Cardiac muscle cell (in vitro differentiated cells and primary cell): ENCODE results near the gene CRYGS. TPM values are rescaled to one million over a fixed set of nuclear protein-coding genes. Genes with fewer than 3 reads are reported as not detected.
"Not testable (repeated sequence)": the region's sequence is repeated elsewhere in the genome, so short reads cannot be mapped to it uniquely, and the experiment has no call there.

Experiments
- DNase-seq, 2 donors: peaks; one replicate each; pipeline versions ENCODE4 v3.0.0 to v3.0.0-alpha.2; 2010 to 2017; ENCODE audit warnings: low read depth in 1 of 2, low spot score in 1 of 2
- H3K27ac ChIP-seq: fragments of 200-600 bp; sonication (generic); 2 replicates; pipeline ENCODE4 v1.5.1; 2016
- H3K27me3 ChIP-seq: fragments of 200-600 bp; sonication (generic); 2 replicates; pipeline ENCODE4 v1.6.0; 2016; ENCODE audit warnings: control low read depth
- H3K36me3 ChIP-seq: fragments of 200-600 bp; sonication (generic); 2 replicates; pipeline ENCODE4 v1.5.1; 2016; ENCODE audit warnings: control low read depth
- H3K4me1 ChIP-seq: fragments of 200-600 bp; sonication (generic); 2 replicates; pipeline ENCODE4 v1.8.1; 2017; ENCODE audit warnings: low read depth, mild to moderate bottlenecking, mixed run types
- H3K4me3 ChIP-seq: fragments of 200-600 bp; sonication (generic); 2 replicates; pipeline ENCODE4 v1.5.1; 2016; ENCODE audit warnings: mild to moderate bottlenecking
- H3K9me3 ChIP-seq: fragments of 200-600 bp; sonication (generic); 2 replicates; pipeline ENCODE4 v1.5.1; 2017; ENCODE audit warnings: low read depth, mild to moderate bottlenecking, control low read depth
- CTCF ChIP-seq: IDR thresholded peaks from 2 replicates; pipeline ENCODE4 v1.5.1; 2012; ENCODE audit warnings: low read depth, mild to moderate bottlenecking, low read length
- polyA plus RNA-seq: library from polyadenylated mRNA; unstranded; fragments of >200 nt; fragmentation: Nextera tagmentation; extraction: Ambion mirVana; gene quantifications from 2 replicates; pipeline ENCODE4 v1.2.1, GENCODE V29; 2016
- total RNA-seq: library from RNA; depleted of rRNA; stranded (reverse); fragments of >200 nt; gene quantifications from 2 replicates; pipeline ENCODE4 v1.2.3, GENCODE V29; 2016

CRYGS gene
- total and polyA plus RNA-seq, 2 experiments from 2014 or later = 0.12 to 0.69 TPM

DNA sequence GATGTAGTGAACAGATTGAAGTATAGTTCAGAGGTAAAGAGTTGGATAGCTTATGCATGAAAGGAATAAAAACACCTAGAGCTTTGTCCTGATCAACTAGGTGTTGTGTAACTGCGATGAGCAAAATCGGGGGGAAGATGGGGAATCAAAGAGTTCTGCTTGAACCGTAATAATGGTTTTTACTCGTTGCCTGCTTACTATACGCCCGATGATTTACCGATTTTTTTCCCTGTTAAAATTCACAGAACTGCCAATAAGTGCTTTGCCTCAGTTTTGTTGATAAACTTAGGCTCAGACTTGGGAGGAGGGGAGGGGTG lies 25.6 kb upstream of the CRYGS start:
- Histone ChIP-seq H3K27me3 (no peaks in the 10 kb centered on the region), H3K9me3 (no peaks in the 10 kb centered on the region)
- DNase-seq = no peak

GRCh38 chr3:186569361-186569760 lies 25.2 kb upstream of the CRYGS start:
- peaks cover 14% of the 10 kb centered on the region for H3K36me3 ChIP-seq
- peaks cover 10% of the 10 kb centered on the region for H3K4me1 ChIP-seq
- not testable (repeated sequence) for H3K27ac ChIP-seq, H3K9me3 ChIP-seq, DNase-seq, H3K27me3 ChIP-seq
- H3K4me3 ChIP-seq = peak overlapping the region; percentile 44

More for the DNA sequence above, 25.6 kb upstream of the CRYGS start:
- peaks cover 10% of the 10 kb centered on the region for H3K4me1 ChIP-seq
- peak overlapping the region; percentile 44 for H3K4me3 ChIP-seq
- H3K27ac ChIP-seq = peak overlapping the region; percentile 24
- H3K36me3 ChIP-seq = peaks cover 18% of the 10 kb centered on the region
- TF ChIP-seq CTCF = no peak

DNA sequence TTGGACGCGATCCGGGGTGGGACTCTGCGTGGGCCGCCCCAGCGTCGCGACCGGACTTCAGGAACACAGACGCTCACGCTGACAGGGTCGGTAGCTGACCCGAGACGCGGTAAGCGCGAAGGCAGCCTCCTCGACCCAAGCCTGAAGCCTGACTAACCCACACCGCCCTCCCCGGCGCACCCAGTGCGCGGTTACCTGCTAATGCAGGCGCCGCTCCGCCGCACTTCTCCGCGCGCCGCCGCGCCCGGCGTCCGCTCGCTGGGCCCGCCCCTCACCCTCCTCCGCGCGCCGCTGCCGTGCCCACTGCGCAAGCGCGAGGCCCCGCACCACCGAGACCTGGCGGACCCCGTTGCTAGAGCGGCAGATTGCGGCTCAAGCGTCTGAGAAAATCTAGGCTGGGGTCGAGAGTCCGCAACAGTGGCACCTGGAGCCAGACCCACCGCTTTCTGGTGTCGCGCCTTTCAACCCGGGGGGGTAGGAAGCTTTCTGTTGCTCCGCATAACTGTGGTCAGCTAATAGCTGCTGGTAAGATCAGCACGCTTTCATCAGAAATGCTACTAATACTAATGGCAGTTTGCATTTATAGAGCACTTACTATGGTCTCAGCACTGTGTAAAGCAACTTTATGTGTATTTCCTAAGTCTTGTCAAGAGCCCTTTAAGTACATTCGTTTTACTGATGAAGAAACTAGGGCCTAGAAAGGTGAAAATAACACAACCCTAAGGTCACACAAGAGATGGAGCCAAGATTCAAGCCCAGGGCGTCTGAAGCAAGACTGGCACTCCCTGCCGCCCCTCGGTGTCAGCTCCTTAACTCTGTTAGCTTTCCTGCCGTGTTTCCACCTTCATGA lies 23.1 kb upstream of the CRYGS start, which contains the start of gene TBCCD1:
TSS of gene TBCCD1 (minus strand) at position 268 of the 850 bp plus-strand sequence. CDS start 3,010 bp downstream, outside the sequence.
- peak; percentile 93 for DNase-seq
- TF ChIP-seq CTCF = no peak
- Histone ChIP-seq H3K27ac (peak within 1 kb of the TSS; percentile 93), H3K9me3 (no peaks in the 10 kb centered on the region), H3K27me3 (no peaks in the 10 kb centered on the region), H3K4me3 (peak within 1 kb of the TSS; percentile 79), H3K4me1 (peaks cover 10% of the 10 kb centered on the region), H3K36me3 (peaks cover 2% of the 10 kb centered on the region)

DNA sequence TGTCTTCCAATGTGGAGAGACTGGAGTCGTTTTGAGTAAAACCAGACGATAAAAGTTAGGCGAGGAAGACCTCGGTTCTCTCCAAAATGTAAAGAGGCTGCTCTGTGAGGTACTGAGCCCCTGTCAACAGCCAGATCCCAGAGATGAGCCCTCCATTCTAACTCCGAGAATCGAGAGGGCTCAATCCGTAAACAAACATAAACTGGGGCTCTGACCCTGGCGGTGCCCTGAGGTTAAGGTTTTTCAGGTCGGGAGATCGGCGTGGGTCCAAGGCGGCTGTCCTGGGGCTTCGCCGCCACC lies 22.5 kb upstream of the CRYGS start:
- peak overlapping the region; percentile 93 for H3K27ac ChIP-seq
- DNase-seq = no peak
- no peaks in the 10 kb centered on the region for H3K27me3 ChIP-seq

GRCh38 chr3:186564586-186564985 lies 20.4 kb upstream of the CRYGS start:
- H3K27me3 ChIP-seq = no peaks in the 10 kb centered on the region
- no peak overlapping the region for H3K4me3 ChIP-seq
- no peaks in the 10 kb centered on the region for H3K36me3 ChIP-seq
- no peaks in the 10 kb centered on the region for H3K9me3 ChIP-seq
- no peak for TF ChIP-seq CTCF
- H3K4me1 ChIP-seq = peaks cover 4% of the 10 kb centered on the region
- H3K27ac ChIP-seq = no peak overlapping the region
- no peak for DNase-seq

More for the DNA sequence above, 22.5 kb upstream of the CRYGS start:
- peaks cover 10% of the 10 kb centered on the region for H3K4me1 ChIP-seq
- peak overlapping the region; percentile 79 for H3K4me3 ChIP-seq
- H3K9me3 ChIP-seq = no peaks in the 10 kb centered on the region
- H3K36me3 ChIP-seq = no peaks in the 10 kb centered on the region
- TF ChIP-seq CTCF = no peak

DNA sequence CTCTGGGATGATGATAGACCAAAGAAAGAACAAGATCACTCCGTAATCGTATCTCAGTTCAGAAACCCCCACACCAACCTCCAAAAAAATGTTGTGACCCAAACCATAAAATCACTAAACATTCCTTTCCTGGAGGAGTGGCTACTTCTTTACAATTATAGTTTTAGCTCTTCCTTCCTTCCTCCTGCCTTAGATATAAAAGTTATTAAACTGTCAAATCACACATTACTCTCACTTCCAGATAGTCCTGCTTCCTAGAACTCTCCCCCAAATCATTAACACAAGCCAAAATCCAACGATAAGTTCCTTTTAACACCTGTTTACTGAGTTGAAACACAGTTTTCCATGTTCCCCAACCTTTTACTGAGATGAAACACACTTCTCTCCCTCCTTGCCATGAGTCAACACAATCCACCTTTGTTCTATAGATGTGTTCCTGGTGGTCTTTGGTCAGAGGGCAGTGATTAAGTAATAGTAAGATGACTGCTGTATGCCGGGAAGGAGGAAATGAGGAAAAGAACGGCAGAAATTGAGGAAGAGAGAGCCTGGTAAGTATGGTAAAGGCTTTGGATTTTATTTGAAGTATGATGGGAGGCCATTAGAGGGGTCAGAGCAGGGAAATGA lies 8.3 kb upstream of the CRYGS start:
- Histone ChIP-seq H3K9me3 (no peaks in the 10 kb centered on the region), H3K4me1 (no peaks in the 10 kb centered on the region), H3K4me3 (no peak overlapping the region), H3K27me3 (no peaks in the 10 kb centered on the region), H3K36me3 (peaks cover 19% of the 10 kb centered on the region), H3K27ac (no peak overlapping the region)
- DNase-seq = no peak
- no peak for TF ChIP-seq CTCF
